PC-3 (cell line): ENCODE data around the gene MUC20. TPM values are rescaled to one million over a fixed set of nuclear protein-coding genes. Genes with fewer than 3 reads are reported as not detected.

Source experiments
- ATAC-seq: fragments of 200-7000 bp; cut with Tn5 transposase; 2 replicates; pipeline ENCODE4 v1.9.1; 2020; ENCODE audit warnings: mild to moderate bottlenecking, moderate library complexity
- BruUV-seq: library from RNA; stranded (reverse); fragments of 400-500 nt; replicated peaks from 2 replicates; lab custom pipeline; 2021; lab: Mats Ljungman, UMichigan
- CTCF ChIA-PET: fragments of 300-600 bp; sonication (Branson Sonifier 250); formaldehyde crosslinking; loops from one replicate; lab custom pipeline; 2022; ENCODE audit warnings: antibody characterized with exemption; lab: Charles Lee
- POLR2A ChIA-PET: fragments of 300-600 bp; sonication (Branson Sonifier 250); formaldehyde crosslinking; loops from one replicate; lab custom pipeline; 2022; ENCODE audit warnings: antibody characterized with exemption; ENCODE audit not compliant: unreplicated experiment; lab: Charles Lee
- DNase-seq: peaks from one replicate; pipeline ENCODE4 v3.0.0-alpha.2; 2015
- H2AFZ ChIP-seq: fragments of 300-600 bp; sonication (generic); 2 replicates; pipeline ENCODE4 v1.6.0; 2016; ENCODE audit warnings: antibody characterized with exemption, low read length
- H3F3A ChIP-seq: fragments of 300-600 bp; sonication (generic); one replicate; pipeline ENCODE4 v1.6.0; 2017; ENCODE audit warnings: antibody characterized with exemption, low read length, control low read depth, mild to moderate bottlenecking; ENCODE audit not compliant: unreplicated experiment
- H3K27ac ChIP-seq: fragments of 300-600 bp; sonication (generic); 2 replicates; pipeline ENCODE4 v1.5.1; 2016; ENCODE audit warnings: mild to moderate bottlenecking, low read length
- H3K27me3 ChIP-seq: fragments of 300-600 bp; sonication (generic); 2 replicates; pipeline ENCODE4 v1.6.1; 2016; ENCODE audit warnings: low read length, mixed read lengths
- H3K36me3 ChIP-seq: fragments of 300-600 bp; sonication (generic); 2 replicates; pipeline ENCODE4 v1.6.1; 2016; ENCODE audit warnings: low read depth, mixed run types, low read length, mixed read lengths
- H3K4me1 ChIP-seq: fragments of 300-600 bp; sonication (generic); 2 replicates; pipeline ENCODE4 v1.5.1; 2016; ENCODE audit warnings: low read length; ENCODE audit not compliant: insufficient read depth
- H3K4me2 ChIP-seq: fragments of 300-600 bp; sonication (generic); 2 replicates; pipeline ENCODE4 v1.6.0; 2016; ENCODE audit warnings: low read length
- H3K4me3 ChIP-seq: fragments of 300-600 bp; sonication (generic); 2 replicates; pipeline ENCODE4 v1.5.1; 2016; ENCODE audit warnings: mild to moderate bottlenecking, low read length, mixed read lengths
- H3K79me2 ChIP-seq: fragments of 300-600 bp; sonication (generic); 2 replicates; pipeline ENCODE4 v1.6.1; 2017; ENCODE audit warnings: low read length, mixed read lengths
- H3K9ac ChIP-seq: fragments of 300-600 bp; sonication (generic); 2 replicates; pipeline ENCODE4 v1.6.0; 2016; ENCODE audit warnings: mild to moderate bottlenecking, low read length
- H3K9me2 ChIP-seq: fragments of 300-600 bp; sonication (generic); replicated peaks from 2 replicates; pipeline ENCODE4 v1.6.1; 2016; ENCODE audit warnings: mixed run types, low read length, mixed read lengths
- H3K9me3 ChIP-seq: fragments of 300-600 bp; sonication (generic); 2 replicates; pipeline ENCODE4 v1.6.1; 2016; ENCODE audit warnings: low read length, mixed read lengths
- H4K20me1 ChIP-seq: fragments of 300-600 bp; sonication (generic); 2 replicates; pipeline ENCODE4 v1.6.1; 2016; ENCODE audit warnings: low read length, mixed read lengths
- CTCF ChIP-seq: fragments of 300-600 bp; sonication (generic); conservative IDR thresholded peaks from 2 replicates; pipeline ENCODE4 v1.5.1; 2017; ENCODE audit warnings: antibody characterized with exemption, low read depth, mild to moderate bottlenecking, low read length
- EZH2 ChIP-seq: fragments of 300-600 bp; sonication (generic); IDR thresholded peaks from one replicate; pipeline ENCODE4 v1.6.1; 2017; ENCODE audit warnings: antibody characterized with exemption, mild to moderate bottlenecking, low read length; ENCODE audit not compliant: unreplicated experiment
- EZH2phosphoT487 ChIP-seq: fragments of 300-600 bp; sonication (generic); IDR thresholded peaks from 2 replicates; pipeline ENCODE4 v1.6.1; 2018; ENCODE audit warnings: mild to moderate bottlenecking, antibody characterized with exemption, low read length, borderline replicate concordance
- intact Hi-C: fragments of 100-400 bp; cut with micrococcal nuclease; formaldehyde crosslinking; loops from 2 replicates; pipeline ENCODE4 v1.9.0; 2023
- total RNA-seq: library from RNA; depleted of rRNA; stranded (reverse); fragments of >200 nt; gene quantifications from 2 replicates; pipeline ENCODE4 v1.2.3, GENCODE V29; 2014

The MUC20 gene
- total RNA-seq, 1 experiment from 2014 or later = 0.69 TPM

GRCh38 chr3:195703776-195704175 lies 17.0 kb upstream of the MUC20 start:
- H3K79me2 ChIP-seq = no peaks in the 10 kb centered on the region
- DNase-seq (no peak), ATAC-seq (no peak)
- no peaks in the 10 kb centered on the region; the same call in 1 of the 2 replicates for H3K36me3 ChIP-seq
- POLR2A ChIA-PET = no interaction called here
- no peak for TF ChIP-seq EZH2phosphoT487
- TF ChIP-seq CTCF = no peak
- no peak for TF ChIP-seq EZH2
- no peaks in the 10 kb centered on the region for H3K4me1 ChIP-seq
- CTCF ChIA-PET = no interaction called here
- H3K27ac ChIP-seq = no peak overlapping the region
- no peaks in the 10 kb centered on the region for H3K9me2 ChIP-seq
- no peak overlapping the region for H2AFZ ChIP-seq
- H4K20me1 ChIP-seq = no peaks in the 10 kb centered on the region
- BruUV-seq = no TSS peak
- no peaks in the 10 kb centered on the region for H3F3A ChIP-seq
- no peak overlapping the region for H3K4me3 ChIP-seq
- H3K9ac ChIP-seq = no peak overlapping the region
- no peaks in the 10 kb centered on the region for H3K9me3 ChIP-seq
- intact Hi-C loops = no loop called here
- no peak overlapping the region for H3K4me2 ChIP-seq
- H3K27me3 ChIP-seq = no peaks in the 10 kb centered on the region

DNA sequence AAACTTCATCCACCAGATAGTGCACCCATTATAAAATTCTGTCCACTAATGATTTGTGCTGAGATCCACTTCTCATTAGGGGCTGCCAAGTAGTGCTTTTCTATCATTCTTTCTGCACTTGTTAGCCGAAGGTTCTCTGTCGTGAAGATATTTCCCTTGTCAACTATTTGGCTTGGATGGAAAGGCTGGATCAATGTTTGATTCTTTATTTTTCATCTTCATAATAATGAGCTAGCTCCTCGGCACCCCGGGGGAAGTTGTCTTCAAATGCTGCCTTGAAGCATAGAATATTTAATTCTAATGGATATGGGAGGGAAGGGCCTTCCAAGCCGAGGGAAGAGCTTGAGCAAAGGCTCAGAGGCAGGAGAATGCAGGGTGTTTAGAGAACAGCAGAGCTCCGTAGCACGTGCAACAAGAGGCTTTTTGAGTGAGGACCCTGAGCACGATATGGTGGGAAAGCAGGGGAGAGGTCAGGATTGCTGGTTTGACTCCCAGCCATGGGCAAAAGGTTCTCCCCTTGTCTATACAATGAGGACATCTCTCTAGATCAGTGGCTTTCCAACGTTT lies 16.3 kb upstream of the MUC20 start:
- TF ChIP-seq EZH2phosphoT487 (no peak), CTCF (no peak), EZH2 (no peak)
- no peak for DNase-seq
- Histone ChIP-seq H3F3A (no peaks in the 10 kb centered on the region), H3K27me3 (no peaks in the 10 kb centered on the region), H4K20me1 (no peaks in the 10 kb centered on the region), H3K36me3 (no peaks in the 10 kb centered on the region), H3K4me1 (no peaks in the 10 kb centered on the region), H3K27ac (no peak overlapping the region), H2AFZ (no peak overlapping the region), H3K9me2 (no peaks in the 10 kb centered on the region), H3K4me2 (no peak overlapping the region), H3K4me3 (no peak overlapping the region), H3K9ac (no peak overlapping the region), H3K79me2 (no peaks in the 10 kb centered on the region), H3K9me3 (no peaks in the 10 kb centered on the region)
- no TSS peak for BruUV-seq
- no peak for ATAC-seq
- ChIA-PET CTCF (no interaction called here), POLR2A (no interaction called here)
- intact Hi-C loops = no loop called here

- POLR2A ChIA-PET = no interaction called here
Observed at GRCh38 chr3:195705081-195705991, 15.4 kb upstream of the MUC20 start.

More at GRCh38 chr3:195705081-195705991, 15.4 kb upstream of the MUC20 start:
- no peak overlapping the region for H2AFZ ChIP-seq
- no peak overlapping the region for H3K27ac ChIP-seq
- H3F3A ChIP-seq = no peaks in the 10 kb centered on the region
- CTCF ChIA-PET = no interaction called here
- H3K4me1 ChIP-seq = no peaks in the 10 kb centered on the region
- BruUV-seq = no TSS peak
- no peaks in the 10 kb centered on the region for H3K9me3 ChIP-seq
- TF ChIP-seq CTCF = no peak
- TF ChIP-seq EZH2 = no peak
- TF ChIP-seq EZH2phosphoT487 = no peak
- no peaks in the 10 kb centered on the region for H4K20me1 ChIP-seq
- H3K9me2 ChIP-seq = no peaks in the 10 kb centered on the region
- intact Hi-C loops = no loop called here
- H3K27me3 ChIP-seq = no peaks in the 10 kb centered on the region
- DNase-seq = no peak
- H3K36me3 ChIP-seq = no peaks in the 10 kb centered on the region
- no peak for ATAC-seq
- no peak overlapping the region for H3K9ac ChIP-seq
- H3K4me3 ChIP-seq = no peak overlapping the region
- no peak overlapping the region for H3K4me2 ChIP-seq
- H3K79me2 ChIP-seq = no peaks in the 10 kb centered on the region
